GM19328 (cell line): ENCODE measurements around the gene CRACDL.

Source experiments
- ATAC-seq: cut with Tn5 transposase; IDR thresholded peaks from one replicate; pipeline ENCODE4 v1.9.1; 2021; ENCODE audit warnings: mild to moderate bottlenecking, moderate library complexity; ENCODE audit not compliant: unreplicated experiment

The CRACDL gene

GRCh38 chr2:98927027-98927426 lies 9.0 kb downstream of the CRACDL start:
- no peak for ATAC-seq

GRCh38 chr2:98926601-98927000 lies 9.4 kb downstream of the CRACDL start:
- ATAC-seq: no peak

DNA sequence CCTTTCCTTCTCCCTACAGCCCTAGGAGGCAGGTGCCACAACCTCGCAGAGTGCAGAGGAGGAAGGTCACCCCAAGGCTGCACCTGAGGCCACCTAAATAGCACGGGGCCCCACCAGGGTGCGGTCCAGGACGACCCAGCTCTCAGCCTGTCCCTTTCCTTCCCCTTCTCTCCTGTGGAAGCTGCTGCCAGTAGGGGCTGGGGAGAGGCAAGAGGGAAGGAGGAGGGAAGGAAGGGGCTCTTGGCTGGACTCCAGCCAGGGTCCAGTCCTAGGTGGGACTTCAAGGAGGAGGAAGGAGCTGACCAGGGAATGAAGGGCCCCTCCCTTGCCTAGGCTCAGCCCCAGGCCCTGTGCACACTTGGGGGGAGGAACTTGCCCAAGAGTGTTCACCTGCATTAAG lies 11.1 kb downstream of the CRACDL start:
- ATAC-seq: no peak

GRCh38 chr2:98924038-98924830 lies 11.8 kb downstream of the CRACDL start:
- ATAC-seq: no peak

DNA sequence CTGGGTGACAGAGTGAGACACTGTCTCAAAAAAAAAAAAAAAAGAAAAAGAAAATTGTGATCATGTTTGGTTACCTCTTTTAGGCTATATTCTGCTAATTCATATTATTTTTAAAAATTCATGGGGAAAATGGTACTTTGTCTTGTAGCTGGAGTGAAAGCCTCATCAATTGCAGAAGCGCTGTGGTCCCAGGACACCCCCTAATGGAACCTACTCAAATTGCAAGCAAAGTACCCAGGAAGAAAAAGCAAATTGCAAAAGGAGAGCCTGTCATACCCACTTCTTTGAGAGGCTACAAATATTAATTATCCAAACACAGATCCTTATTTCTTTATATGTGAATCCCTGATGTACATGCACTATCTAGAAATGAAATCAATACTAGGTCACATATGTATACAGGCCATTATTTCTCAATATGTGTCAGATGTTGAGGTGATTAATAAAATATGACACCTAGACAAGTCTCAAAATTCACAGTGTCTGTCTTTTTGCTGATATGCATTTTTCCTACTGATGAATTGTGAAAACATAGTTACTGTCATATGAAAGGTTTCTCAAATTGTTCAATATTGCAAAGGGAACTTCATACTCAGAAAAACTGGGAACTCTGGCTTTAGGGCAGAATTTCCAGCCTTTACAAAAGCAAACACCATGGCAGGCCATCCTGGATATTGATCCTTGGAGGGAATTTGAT lies 12.6 kb downstream of the CRACDL start:
- no peak for ATAC-seq

DNA sequence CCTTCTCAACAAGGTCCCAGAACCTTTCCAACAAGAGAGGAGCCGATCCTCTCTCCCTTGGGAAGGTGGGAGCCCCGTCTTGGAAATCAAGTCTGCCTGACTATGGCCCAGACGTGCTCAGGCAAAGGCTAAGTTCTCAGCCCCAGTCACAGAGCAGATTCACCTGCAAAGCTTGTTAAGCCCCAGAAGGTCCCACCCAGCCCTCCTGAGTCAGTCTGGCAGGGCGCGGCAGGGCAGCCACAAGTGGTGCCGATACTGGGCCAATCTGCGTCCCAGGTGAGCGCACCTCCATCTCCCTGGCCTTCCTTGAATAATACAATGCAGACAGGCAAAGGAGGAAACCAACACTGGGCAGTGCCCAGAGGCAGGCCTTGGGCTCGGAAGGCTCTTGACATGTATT lies 15.0 kb downstream of the CRACDL start:
- no peak for ATAC-seq

DNA sequence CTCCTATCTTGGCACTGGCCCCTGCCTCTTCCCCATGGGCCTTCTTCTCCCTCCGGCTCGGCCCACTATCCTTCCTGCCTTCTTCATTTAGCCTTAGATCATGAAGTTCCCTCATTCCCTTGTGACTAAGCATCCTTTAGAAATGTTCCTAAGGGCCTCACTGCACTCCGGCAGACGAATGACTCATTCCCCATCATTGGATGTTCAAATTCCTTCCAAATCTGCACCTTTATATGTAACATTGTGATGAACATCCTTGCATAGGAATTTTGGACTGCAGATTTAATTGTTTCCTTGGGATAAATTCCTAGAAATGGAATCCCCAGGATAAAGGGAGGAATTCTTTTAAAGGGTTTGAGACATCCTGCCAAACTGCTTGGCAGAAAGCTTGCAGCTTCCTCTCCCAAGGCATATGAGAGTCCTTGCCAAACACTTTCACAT lies 19.0 kb downstream of the CRACDL start:
- no peak for ATAC-seq

GRCh38 chr2:98915751-98916358 lies 20.2 kb downstream of the CRACDL start:
- ATAC-seq: no peak

DNA sequence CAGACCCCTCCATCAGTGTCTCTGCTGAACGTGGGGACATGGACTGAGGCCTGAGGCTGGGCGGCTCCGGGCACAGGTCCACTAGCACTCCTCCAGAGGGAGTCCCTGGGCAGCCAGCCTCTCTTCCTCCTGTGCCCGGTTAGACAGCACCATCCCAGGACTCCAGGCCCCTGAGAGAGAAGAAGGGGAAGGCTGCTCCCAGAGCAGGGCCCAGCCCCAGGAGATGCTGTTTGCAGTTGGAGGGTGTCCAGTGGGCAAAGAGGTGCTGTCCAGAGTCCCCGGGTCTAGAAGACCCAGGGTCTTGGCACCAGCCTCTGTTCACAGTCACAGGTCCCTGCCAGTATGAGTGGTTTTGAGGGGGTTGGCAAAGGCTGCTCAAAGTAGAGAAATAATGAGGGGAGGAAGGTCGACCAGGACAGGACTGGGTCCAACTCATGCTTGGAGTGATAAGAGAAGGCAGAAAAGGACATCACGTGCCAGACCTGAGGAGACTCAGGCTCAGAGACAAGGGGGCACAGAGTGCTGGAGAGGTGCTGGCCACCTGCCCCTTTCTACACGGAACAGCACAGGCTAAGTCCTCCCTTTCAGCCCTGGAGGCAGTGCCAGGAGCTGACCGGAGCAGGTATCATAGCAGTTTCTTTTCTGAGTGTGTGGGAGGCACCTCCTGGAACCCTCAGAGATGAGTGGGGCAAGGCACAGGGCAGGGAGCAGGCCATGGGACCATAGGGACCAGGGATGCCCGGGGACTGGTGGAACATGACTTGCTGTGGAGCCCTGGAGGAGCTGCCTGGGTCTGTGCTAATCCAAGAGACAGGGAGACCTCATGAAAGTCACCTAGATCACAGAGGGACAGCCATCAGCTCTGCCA lies 21.1 kb downstream of the CRACDL start:
- ATAC-seq: no peak

- ATAC-seq: no peak
Observed at GRCh38 chr2:98913916-98914712, 21.9 kb downstream of the CRACDL start.

- ATAC-seq: no peak
Observed at GRCh38 chr2:98912957-98913915, 22.8 kb downstream of the CRACDL start.

- ATAC-seq: no peak
Observed at GRCh38 chr2:98912221-98912851, 23.7 kb downstream of the CRACDL start.

GRCh38 chr2:98911376-98912154 lies 24.5 kb downstream of the CRACDL start:
- ATAC-seq: no peak

DNA sequence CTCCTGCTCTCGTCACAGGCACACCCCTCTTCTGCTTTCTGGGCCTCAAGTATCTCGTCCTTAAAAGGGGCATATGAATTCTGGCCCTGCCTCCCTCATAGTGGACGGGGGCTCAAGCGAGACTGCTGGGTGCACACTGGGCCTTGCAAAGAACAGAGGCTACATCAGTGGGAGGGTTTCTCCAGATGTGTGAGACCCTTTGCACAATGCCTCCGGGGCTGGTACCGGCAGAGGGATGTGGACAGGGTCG lies 25.0 kb downstream of the CRACDL start:
- no peak for ATAC-seq

GRCh38 chr2:98910349-98911125 lies 25.5 kb downstream of the CRACDL start:
- no peak for ATAC-seq

DNA sequence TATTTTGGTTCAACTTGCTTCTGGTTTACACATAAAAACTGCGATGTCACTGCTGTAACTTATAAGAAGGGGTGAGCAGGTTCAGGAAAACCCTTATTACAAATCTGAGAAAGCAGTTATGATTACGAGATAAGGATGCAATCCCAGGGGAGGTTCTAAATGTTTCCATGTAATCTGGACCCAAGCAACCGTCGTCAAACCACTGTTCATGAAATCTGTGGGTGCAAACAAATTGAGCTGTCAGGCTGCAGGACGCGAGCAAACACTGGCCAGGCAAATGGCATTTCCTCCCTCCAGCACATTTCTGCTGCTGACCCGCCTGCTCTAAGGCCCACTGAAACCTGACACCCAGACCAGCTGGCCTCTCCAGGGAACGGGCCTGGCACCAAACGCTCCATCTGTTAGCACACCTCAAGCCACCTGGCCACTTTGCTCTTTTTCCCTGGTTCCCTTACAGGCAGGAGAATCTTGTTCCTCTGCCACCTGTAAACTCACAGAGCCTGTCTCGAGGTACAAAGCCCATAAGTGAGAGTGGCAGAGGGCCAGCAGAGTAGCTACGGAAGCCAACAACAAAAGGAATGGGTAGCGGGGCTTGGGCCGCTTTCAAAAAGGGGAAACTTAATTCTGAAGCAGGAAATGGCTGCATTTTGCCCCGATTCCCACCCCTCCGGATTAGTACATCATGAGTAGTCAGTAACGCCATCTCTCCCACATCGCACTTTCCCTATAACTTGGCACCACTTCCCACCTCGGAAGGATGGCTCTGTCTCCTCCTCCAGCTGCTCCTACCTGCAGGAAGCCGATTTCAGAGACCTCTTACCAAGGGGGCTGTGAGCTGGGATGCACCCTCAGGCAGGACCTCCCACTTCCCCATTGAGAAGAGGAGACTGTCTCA lies 26.5 kb downstream of the CRACDL start:
- ATAC-seq: no peak
